Spleen (tissue), 7 donors: ENCODE data around the gene CDK14.

Experiments used
- CTCF ChIP-seq, 11 experiments: fragments of 200-600 bp in 7 of 11; fragments of 450-650 bp in 4 of 11; sonication (generic) in 4 of 11; IDR thresholded peaks in 8 of 11; conservative IDR thresholded peaks in 3 of 11; 1 replicate in 7 of 11; 2 replicates in 4 of 11; pipeline versions ENCODE4 v1.4.0 to v1.8.0; 2016 to 2021; ENCODE audit warnings: antibody characterized with exemption in 11 of 11, inconsistent platforms in 4 of 11, mild to moderate bottlenecking in 1 of 11
- POLR2A ChIP-seq, 3 donors: fragments of 450-650 bp; IDR thresholded peaks; one replicate each; pipeline ENCODE4 v1.5.1; 2017; ENCODE audit warnings: antibody characterized with exemption in 3 of 3, mild to moderate bottlenecking in 1 of 3
- POLR2AphosphoS5 ChIP-seq, 3 donors: sonication (generic); formaldehyde crosslinking; IDR thresholded peaks; one replicate each; pipeline ENCODE4 v1.5.1; 2017; ENCODE audit warnings: antibody characterized with exemption in 3 of 3
- donor health status: DM: no; HTN: no; CAD: no; lungs with moderate emphysema.
- donor health status: DM: no; HTN: no; CAD: no.
- donor health status: DM: no; HTN: no; CAD: no.

- TF ChIP-seq POLR2A (IDR thresholded peaks at IDR 0.05), result no peak
- no peak for TF ChIP-seq CTCF (IDR thresholded peaks at IDR 0.05 in 8 of 11, conservative IDR thresholded peaks at IDR 0.05 in 3 of 11)
- no peak for TF ChIP-seq POLR2AphosphoS5 (IDR thresholded peaks at IDR 0.05)
These were observed 281.1 kb downstream of the CDK14 start for GRCh38 chr7:90877201-90877600.
